ENCODE data around the gene UNC13D. TPM values are rescaled to one million over a fixed set of nuclear protein-coding genes. Genes with fewer than 3 reads are reported as not detected.

Gene UNC13D
- total and polyA plus RNA-seq, 9 of the 15 experiments (the other 6 are each of a cell fraction or from before 2014, with no cell fraction given), result 0.86 to 244 (median 69.2) TPM

GRCh38 chr17:75831032-75831571 is 13.1 kb downstream of the UNC13D start:
- Histone ChIP-seq H3K4me2 (ENCODE audit: insufficient read depth, low read length) (no peak overlapping the region), H3K4me3 (no peak overlapping the region), H3K9me3 (replicated peaks; ENCODE audit: control insufficient read depth, insufficient read depth, low read depth, low read length) (no peaks in the 10 kb centered on the region), H3K27me3 (ENCODE audit: control insufficient read depth in 2 of 2, insufficient read depth in 2 of 2, low read length in 2 of 2) (no peaks in the 10 kb centered on the region), H2AFZ (ENCODE audit: low read depth, low read length) (no peak overlapping the region), H3K79me2 (ENCODE audit: control insufficient read depth, insufficient read depth, low read length) (peaks cover 3% of the 10 kb centered on the region; the same call in 1 of the 3 replicates), H3K36me3 (ENCODE audit: control insufficient read depth, insufficient read depth, low read length) (peaks cover 93% of the 10 kb centered on the region; the same call in 2 of the 3 replicates), H4K20me1 (replicated peaks; ENCODE audit: control insufficient read depth, insufficient read depth, low read length) (0 out of 2 replicates have a peak, but pooled peaks cover 4% of the 10 kb centered on the region), H3K4me1 (replicated peaks in 1 of 2; ENCODE audit: control insufficient read depth in 2 of 2, insufficient read depth in 2 of 2, low read length in 2 of 2) (peaks cover 0 to 58% of the 10 kb centered on the region in 2 experiments; a peak in 3 of 5 replicates), H3K27ac (ENCODE audit: extremely low read depth, low read depth, low read length) (no peak overlapping the region), H3K9ac (ENCODE audit: insufficient read depth in 1 of 2, low read depth in 2 of 2, low read length in 2 of 2) (peak overlapping the region in 1 of 2 experiments; percentile 72; a peak in 2 of 4 replicates), H3K9me1 (ENCODE audit: control insufficient read depth, insufficient read depth, low read length) (no peaks in the 10 kb centered on the region)
- CTCF ChIA-PET (ENCODE audit: low intra/inter-chr PET ratio), result no interaction called here
- intact Hi-C loops (cut with micrococcal nuclease), result no loop called here
- no peak for FAIRE-seq
- TF ChIP-seq POLR2G (IDR thresholded peaks at IDR 0.05; ENCODE audit: low read depth, low read length) (0 out of 2 replicates have a peak, but pooled peaks have one; percentile 19), ZC3H11A (IDR thresholded peaks at IDR 0.05; ENCODE audit: low read depth, low read length) (no peak)
- no peak for ATAC-seq
- 77% methylated on average over 14 of the region's 15 CpGs for WGBS (ENCODE audit: insufficient coverage, low coverage, missing lambda C conversion rate)
- in situ Hi-C loops (cut with MboI), result no loop called here
- POLR2A ChIA-PET, result interaction anchor here (1.0 to 3.5 kb wide), 10 partner anchors 8 to 58 kb away, joined by 3 to 15 read pairs (median 8); partner anchors contain the start of gene UNC13D
- DNase-seq (ENCODE audit: extremely low read depth in 1 of 4, low spot score in 3 of 4), result peak in 2 of 4 experiments; percentile 50 to 60
- no TSS peak for BruUV-seq (replicated peaks)
